Osteoblast (primary cell): ENCODE results near the gene TM4SF4. TPM values are rescaled to one million over a fixed set of nuclear protein-coding genes. Genes with fewer than 3 reads are reported as not detected.

Source experiments
- DNase-seq: peaks from one replicate; pipeline ENCODE4 v3.0.0; 2011; ENCODE audit warnings: low spot score, mixed read lengths; ENCODE audit not compliant: insufficient read length; ENCODE audit errors: missing footprints
- H2AFZ ChIP-seq: 2 replicates; pipeline ENCODE4 v1.6.0; 2011; ENCODE audit warnings: mild to moderate bottlenecking, low read length
- H3K27ac ChIP-seq: 2 replicates; pipeline ENCODE4 v1.5.1; 2011; ENCODE audit warnings: mild to moderate bottlenecking, low read depth, low read length, moderate library complexity
- H3K27me3 ChIP-seq: 2 replicates; pipeline ENCODE4 v1.6.0; 2012; ENCODE audit warnings: mild to moderate bottlenecking, control low read depth, inconsistent platforms, low read length, moderate library complexity; ENCODE audit not compliant: insufficient read depth
- H3K36me3 ChIP-seq: 2 replicates; pipeline ENCODE4 v1.5.1; 2011; ENCODE audit warnings: mild to moderate bottlenecking, low read length, control low read depth, moderate library complexity; ENCODE audit not compliant: insufficient read depth
- H3K4me1 ChIP-seq: 2 replicates; pipeline ENCODE4 v1.5.1; 2011; ENCODE audit warnings: mild to moderate bottlenecking, low read length, control low read depth, moderate library complexity; ENCODE audit not compliant: insufficient read depth
- H3K4me2 ChIP-seq: 2 replicates; pipeline ENCODE4 v1.6.0; 2011; ENCODE audit warnings: mild to moderate bottlenecking, low read length; ENCODE audit not compliant: insufficient read depth
- H3K4me3 ChIP-seq: fragments of 200-600 bp; sonication (generic); 3 replicates; pipeline ENCODE4 v1.5.1; 2012; ENCODE audit warnings: mild to moderate bottlenecking, low read length, inconsistent platforms; ENCODE audit not compliant: insufficient read depth
- H3K79me2 ChIP-seq: 2 replicates; pipeline ENCODE4 v1.6.0; 2012; ENCODE audit warnings: mild to moderate bottlenecking, low read length, control low read depth, inconsistent platforms; ENCODE audit not compliant: insufficient read depth
- H3K9me3 ChIP-seq: 2 replicates; pipeline ENCODE4 v1.5.1; 2011; ENCODE audit warnings: low read depth, low read length, control low read depth
- H4K20me1 ChIP-seq: 2 replicates; pipeline ENCODE4 v1.6.0; 2012; ENCODE audit warnings: mild to moderate bottlenecking, low read length, control low read depth; ENCODE audit not compliant: insufficient read depth
- total RNA-seq: library from RNA; depleted of rRNA; stranded (reverse); fragments of >200 nt; gene quantifications from 2 replicates; pipeline ENCODE4 v1.2.3, GENCODE V29; 2012
- TF ChIP-seq, protein P1 (sequence below): IDR thresholded peaks from 2 replicates; pipeline ENCODE4 v1.5.1; 2011; ENCODE audit warnings: mild to moderate bottlenecking, low read depth, low read length, moderate library complexity; ENCODE audit errors: extremely low read depth

The TM4SF4 gene
- total RNA-seq, 1 donor, result not detected

DNA sequence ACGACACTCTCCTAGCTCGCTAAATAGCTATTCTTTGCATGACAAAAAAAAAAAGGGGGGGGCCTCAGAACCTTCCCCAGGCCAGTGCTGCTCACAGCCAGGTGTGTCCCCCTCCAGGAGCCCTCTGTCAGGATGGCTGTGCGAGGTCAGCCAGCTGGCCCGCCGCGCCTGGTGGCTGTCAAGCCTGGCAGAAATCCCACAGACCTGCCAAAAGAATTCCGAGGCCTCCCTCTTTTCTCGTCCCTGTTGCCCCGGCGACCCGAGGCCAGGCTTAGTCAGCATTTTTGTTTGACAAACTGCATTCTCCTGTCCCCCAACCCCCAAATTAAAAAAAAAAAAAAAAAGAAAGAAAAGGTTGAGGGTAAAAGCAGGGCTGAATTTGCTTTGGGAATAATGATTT lies 61.9 kb downstream of the TM4SF4 start:
- no peaks in the 10 kb centered on the region for H4K20me1 ChIP-seq
- H3K27ac ChIP-seq, result peak overlapping the region; percentile 63
- no peak for DNase-seq
- H3K4me3 ChIP-seq, result no peak overlapping the region
- no peaks in the 10 kb centered on the region for H3K27me3 ChIP-seq
- peaks cover 78% of the 10 kb centered on the region for H3K4me1 ChIP-seq
- TF ChIP-seq, protein P1, sequence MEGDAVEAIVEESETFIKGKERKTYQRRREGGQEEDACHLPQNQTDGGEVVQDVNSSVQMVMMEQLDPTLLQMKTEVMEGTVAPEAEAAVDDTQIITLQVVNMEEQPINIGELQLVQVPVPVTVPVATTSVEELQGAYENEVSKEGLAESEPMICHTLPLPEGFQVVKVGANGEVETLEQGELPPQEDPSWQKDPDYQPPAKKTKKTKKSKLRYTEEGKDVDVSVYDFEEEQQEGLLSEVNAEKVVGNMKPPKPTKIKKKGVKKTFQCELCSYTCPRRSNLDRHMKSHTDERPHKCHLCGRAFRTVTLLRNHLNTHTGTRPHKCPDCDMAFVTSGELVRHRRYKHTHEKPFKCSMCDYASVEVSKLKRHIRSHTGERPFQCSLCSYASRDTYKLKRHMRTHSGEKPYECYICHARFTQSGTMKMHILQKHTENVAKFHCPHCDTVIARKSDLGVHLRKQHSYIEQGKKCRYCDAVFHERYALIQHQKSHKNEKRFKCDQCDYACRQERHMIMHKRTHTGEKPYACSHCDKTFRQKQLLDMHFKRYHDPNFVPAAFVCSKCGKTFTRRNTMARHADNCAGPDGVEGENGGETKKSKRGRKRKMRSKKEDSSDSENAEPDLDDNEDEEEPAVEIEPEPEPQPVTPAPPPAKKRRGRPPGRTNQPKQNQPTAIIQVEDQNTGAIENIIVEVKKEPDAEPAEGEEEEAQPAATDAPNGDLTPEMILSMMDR, result no peak
- peaks cover 78% of the 10 kb centered on the region for H3K79me2 ChIP-seq
- no peaks in the 10 kb centered on the region for H3K9me3 ChIP-seq
- H3K36me3 ChIP-seq, result peaks cover 3% of the 10 kb centered on the region
- H3K4me2 ChIP-seq, result peak overlapping the region; percentile 61
- no peak overlapping the region for H2AFZ ChIP-seq

GRCh38 chr3:149538371-149538770 lies 63.9 kb downstream of the TM4SF4 start:
- H3K4me2 ChIP-seq, result no peak overlapping the region
- H3K4me3 ChIP-seq, result no peak overlapping the region
- H3K27ac ChIP-seq, result peak overlapping the region; percentile 15
- H3K27me3 ChIP-seq, result no peaks in the 10 kb centered on the region
- no peaks in the 10 kb centered on the region for H4K20me1 ChIP-seq
- peaks cover 77% of the 10 kb centered on the region for H3K79me2 ChIP-seq
- H3K4me1 ChIP-seq, result peaks cover 82% of the 10 kb centered on the region
- no peak for DNase-seq
- H3K36me3 ChIP-seq, result peaks cover 20% of the 10 kb centered on the region
- no peaks in the 10 kb centered on the region for H3K9me3 ChIP-seq
- H2AFZ ChIP-seq, result no peak overlapping the region
- TF ChIP-seq, protein P1, result no peak

DNA sequence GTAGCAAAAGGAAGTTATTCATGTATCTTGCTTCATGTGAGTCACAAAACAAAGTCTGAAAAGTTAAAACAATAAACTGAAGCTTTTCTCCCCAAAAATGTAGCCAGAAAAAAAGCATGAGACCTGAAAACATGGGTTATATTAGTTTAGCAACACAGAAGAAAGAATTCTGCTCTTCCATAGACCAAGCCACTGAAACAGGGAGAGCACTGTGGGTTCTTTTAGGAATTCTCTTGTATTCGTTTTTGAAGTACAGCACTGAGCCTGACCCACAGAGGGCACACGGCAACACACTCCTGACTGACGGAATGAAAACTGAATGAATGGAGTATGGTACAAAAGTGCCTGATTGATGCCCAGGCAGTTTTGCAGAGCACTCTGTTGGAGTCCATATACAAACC lies 66.6 kb downstream of the TM4SF4 start:
- Histone ChIP-seq H3K27ac (peak overlapping the region; percentile 89), H3K27me3 (no peaks in the 10 kb centered on the region), H2AFZ (no peak overlapping the region), H4K20me1 (no peaks in the 10 kb centered on the region), H3K79me2 (peaks cover 82% of the 10 kb centered on the region), H3K4me3 (peak overlapping the region; percentile 10), H3K9me3 (no peaks in the 10 kb centered on the region), H3K36me3 (peaks cover 30% of the 10 kb centered on the region), H3K4me2 (peak overlapping the region; percentile 76), H3K4me1 (peaks cover 57% of the 10 kb centered on the region)
- no peak for DNase-seq
- TF ChIP-seq, protein P1, result peak; percentile 39

DNA sequence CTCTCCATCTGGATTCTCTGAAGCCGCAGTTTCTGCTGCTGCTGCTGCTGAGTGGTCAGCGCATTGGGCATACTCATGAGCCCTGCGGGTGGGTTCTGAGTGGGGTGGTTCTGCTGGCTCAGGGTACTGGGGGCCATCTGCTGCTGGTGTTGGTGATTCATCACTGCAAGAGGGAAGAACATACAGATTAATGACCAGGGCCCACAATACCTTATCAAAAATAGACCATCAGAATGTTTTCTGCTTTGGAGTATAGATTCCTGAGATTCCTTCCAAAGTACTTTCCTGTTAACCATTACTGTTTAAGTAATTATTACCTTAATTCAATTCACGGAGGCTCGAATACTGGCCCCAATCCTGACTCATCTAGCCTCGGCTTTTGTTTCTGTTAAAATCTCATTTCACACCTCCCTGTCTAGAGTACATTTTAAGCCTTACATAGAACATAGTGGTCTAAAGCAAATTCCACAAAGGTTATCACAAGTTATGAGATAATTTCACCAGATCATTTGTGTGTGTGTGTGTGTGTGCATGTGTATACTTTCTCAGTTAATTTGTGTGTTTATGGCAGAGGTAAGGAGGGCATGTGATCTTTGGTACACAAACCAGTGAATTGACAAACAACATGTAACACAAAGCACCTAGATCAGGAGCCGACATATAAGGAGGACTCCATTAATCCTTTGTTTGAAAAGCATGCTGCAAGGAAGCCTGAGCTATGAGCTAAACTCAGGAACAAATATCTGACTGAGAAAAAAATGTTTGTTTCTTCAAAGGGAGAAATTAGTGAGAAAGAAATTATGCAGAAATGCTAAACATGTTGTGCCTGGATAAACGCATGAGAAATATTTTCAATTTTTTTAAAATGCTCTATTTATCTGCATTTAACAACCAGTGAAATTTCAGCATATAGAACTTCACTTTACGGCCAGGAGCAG lies 68.1 kb downstream of the TM4SF4 start:
- Histone ChIP-seq H3K79me2 (peaks cover 82% of the 10 kb centered on the region), H3K27ac (peak overlapping the region; percentile 89), H3K4me2 (peak overlapping the region; percentile 21), H4K20me1 (no peaks in the 10 kb centered on the region), H3K36me3 (peaks cover 32% of the 10 kb centered on the region), H3K4me1 (peaks cover 51% of the 10 kb centered on the region), H2AFZ (no peak overlapping the region), H3K4me3 (no peak overlapping the region), H3K27me3 (no peaks in the 10 kb centered on the region), H3K9me3 (no peaks in the 10 kb centered on the region)
- TF ChIP-seq, protein P1, result no peak
- no peak for DNase-seq
